GM23338 (cell line): ENCODE results near the gene RSPO1. TPM values are rescaled to one million over a fixed set of nuclear protein-coding genes. Genes with fewer than 3 reads are reported as not detected.

Experiments
- ATAC-seq: fragments of 200-7000 bp; cut with Tn5 transposase; 3 replicates; pipeline ENCODE4 v1.9.1; 2020
- DNase-seq: peaks from one replicate; pipeline ENCODE4 v3.0.0-alpha.2; 2015; ENCODE audit warnings: low spot score
- H2AFZ ChIP-seq: fragments of 200-600 bp; sonication (generic); 2 replicates; pipeline ENCODE4 v1.8.0; 2016; ENCODE audit warnings: antibody characterized with exemption, mild to moderate bottlenecking, moderate library complexity
- H3F3A ChIP-seq: fragments of 200-600 bp; sonication (generic); replicated peaks from 2 replicates; pipeline ENCODE4 v1.8.0; 2017; ENCODE audit warnings: antibody characterized with exemption, mixed run types, low read depth
- H3K27ac ChIP-seq: fragments of 200-600 bp; sonication (generic); 2 replicates; pipeline ENCODE4 v1.6.1; 2016; ENCODE audit warnings: low read depth
- H3K27me3 ChIP-seq: fragments of 200-600 bp; sonication (generic); 2 replicates; pipeline ENCODE4 v1.8.0; 2016; ENCODE audit warnings: mild to moderate bottlenecking, mixed run types, moderate library complexity; ENCODE audit not compliant: insufficient read depth
- H3K36me3 ChIP-seq: fragments of 200-600 bp; sonication (generic); 2 replicates; pipeline ENCODE4 v1.8.0; 2016; ENCODE audit warnings: mild to moderate bottlenecking; ENCODE audit not compliant: insufficient read depth
- H3K4me1 ChIP-seq: fragments of 200-600 bp; sonication (generic); 2 replicates; pipeline ENCODE4 v1.8.0; 2016; ENCODE audit warnings: mild to moderate bottlenecking, moderate library complexity; ENCODE audit not compliant: insufficient read depth
- H3K4me2 ChIP-seq: fragments of 200-600 bp; sonication (generic); 2 replicates; pipeline ENCODE4 v1.7.1; 2017; ENCODE audit warnings: mixed run types
- H3K4me3 ChIP-seq: fragments of 200-600 bp; sonication (generic); 2 replicates; pipeline ENCODE4 v1.6.1; 2016; ENCODE audit warnings: mixed run types
- H3K79me2 ChIP-seq: fragments of 200-600 bp; sonication (generic); replicated peaks from 2 replicates; pipeline ENCODE4 v1.8.0; 2017; ENCODE audit warnings: mild to moderate bottlenecking; ENCODE audit not compliant: insufficient read depth
- H3K9me2 ChIP-seq: fragments of 200-600 bp; sonication (generic); 2 replicates; pipeline ENCODE4 v1.8.0; 2017; ENCODE audit not compliant: insufficient read depth
- H4K20me1 ChIP-seq: fragments of 200-600 bp; sonication (generic); replicated peaks from 2 replicates; pipeline ENCODE4 v1.8.0; 2017; ENCODE audit warnings: mild to moderate bottlenecking; ENCODE audit not compliant: insufficient read depth
- H3K27ac Mint-ChIP-seq: 2 replicates; pipeline ENCODE4 v1.8.0; 2020; ENCODE audit warnings: inconsistent platforms, mild to moderate bottlenecking, moderate library complexity, mixed read lengths
- H3K27me3 Mint-ChIP-seq: 3 replicates; pipeline ENCODE4 v1.8.0; 2022; ENCODE audit warnings: low read depth, mild to moderate bottlenecking, moderate library complexity, mixed read lengths, inconsistent platforms; ENCODE audit not compliant: insufficient read depth, poor library complexity
- H3K36me3 Mint-ChIP-seq: 3 replicates; pipeline ENCODE4 v1.8.0; 2021; ENCODE audit warnings: low read depth, mild to moderate bottlenecking, inconsistent platforms, moderate library complexity, mixed read lengths
- H3K4me1 Mint-ChIP-seq: 3 replicates; pipeline ENCODE4 v1.8.0; 2020; ENCODE audit warnings: mild to moderate bottlenecking, inconsistent platforms, mixed read lengths
- H3K4me3 Mint-ChIP-seq: 3 replicates; pipeline ENCODE4 v1.8.0; 2021; ENCODE audit warnings: moderate library complexity, mild to moderate bottlenecking, inconsistent platforms, mixed read lengths
- H3K9me3 Mint-ChIP-seq: 3 replicates; pipeline ENCODE4 v1.8.0; 2020; ENCODE audit warnings: moderate library complexity, mild to moderate bottlenecking, inconsistent platforms, mixed read lengths
- CREB1 ChIP-seq: fragments of 250-450 bp; sonication (Bioruptor Pico); IDR thresholded peaks from 2 replicates; pipeline ENCODE4 v1.5.0; 2020; ENCODE audit warnings: low read depth, mild to moderate bottlenecking, moderate library complexity
- EZH2phosphoT487 ChIP-seq: fragments of 200-600 bp; sonication (generic); IDR thresholded peaks from one replicate; pipeline ENCODE4 v1.8.1; 2018; ENCODE audit warnings: antibody characterized with exemption; ENCODE audit not compliant: unreplicated experiment
- NANOG ChIP-seq: IDR thresholded peaks from 2 replicates; pipeline ENCODE4 v1.6.1; 2016; ENCODE audit warnings: antibody characterized with exemption, borderline replicate concordance
- STAT1 ChIP-seq: IDR thresholded peaks from one replicate; pipeline ENCODE4 v1.6.1; 2016; ENCODE audit warnings: antibody characterized with exemption; ENCODE audit not compliant: unreplicated experiment
- ZNF114 ChIP-seq: fragments of 250-450 bp; sonication (Bioruptor Pico); IDR thresholded peaks from 2 replicates; pipeline ENCODE4 v1.5.0; 2020; ENCODE audit warnings: mild to moderate bottlenecking, moderate library complexity
- polyA plus RNA-seq: library from polyadenylated mRNA; unstranded; fragments of >200 nt; fragmentation: Nextera tagmentation; extraction: Ambion mirVana; gene quantifications from 2 replicates; pipeline ENCODE4 v1.2.1, GENCODE V29; 2016
- total RNA-seq: library from RNA; depleted of rRNA; stranded (reverse); fragments of >200 nt; shearing (Covaris generic); gene quantifications from 2 replicates; pipeline ENCODE4 v1.2.3, GENCODE V29; 2014
- TF ChIP-seq, protein P1 (sequence below), 2 experiments: fragments of 200-600 bp in 1 of 2; sonication (generic) in 1 of 2; conservative IDR thresholded peaks; 2 replicates each; pipeline versions ENCODE4 v1.5.1 to v1.6.1; 2016 to 2017; ENCODE audit warnings: antibody characterized with exemption in 2 of 2, low read depth in 2 of 2, mild to moderate bottlenecking in 2 of 2, moderate library complexity in 1 of 2
- TF ChIP-seq, protein P2 (sequence below): fragments of 250-450 bp; sonication (Bioruptor Pico); IDR thresholded peaks from 2 replicates; pipeline ENCODE4 v1.5.0; 2020; ENCODE audit warnings: mild to moderate bottlenecking, moderate library complexity

Gene RSPO1
- total and polyA plus RNA-seq, 2 experiments from 2014 or later, result 0.11 TPM; not detected in 1

DNA sequence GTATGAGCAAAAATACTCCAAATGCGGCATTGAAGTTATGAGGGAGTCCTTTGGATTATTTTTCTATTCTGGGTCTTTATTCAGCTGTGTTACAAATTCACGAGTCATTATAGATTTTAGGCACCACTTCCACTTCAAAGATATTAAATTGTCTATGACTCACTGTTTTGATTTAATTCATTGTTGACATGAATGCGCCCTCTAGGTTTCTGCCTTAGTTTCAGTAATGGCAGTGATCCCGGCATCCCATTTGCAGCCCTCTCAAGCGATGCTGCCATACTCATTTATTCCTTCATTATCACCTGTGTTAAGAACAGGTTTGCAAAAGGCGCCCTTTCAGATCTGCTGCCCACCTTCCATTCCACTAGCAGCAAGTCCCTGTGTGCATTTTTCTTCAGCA lies 14.0 kb downstream of the RSPO1 start:
- Histone ChIP-seq H3K36me3 (no peaks in the 10 kb centered on the region), H3K27me3 (peaks cover 22% of the 10 kb centered on the region; the same call in 1 of the 2 replicates), H4K20me1 (no peaks in the 10 kb centered on the region; the same call in 1 of the 2 replicates), H3K9me2 (no peaks in the 10 kb centered on the region), H3F3A (no peaks in the 10 kb centered on the region), H3K4me2 (no peak overlapping the region), H3K4me3 (no peak overlapping the region), H3K4me1 (no peaks in the 10 kb centered on the region), H3K79me2 (no peaks in the 10 kb centered on the region), H3K27ac (no peak overlapping the region), H2AFZ (no peak overlapping the region)
- ATAC-seq, result no peak
- no peaks in the 10 kb centered on the region for H3K9me3 Mint-ChIP-seq
- no peaks in the 10 kb centered on the region for H3K36me3 Mint-ChIP-seq
- TF ChIP-seq STAT1 (no peak), EZH2phosphoT487 (no peak), CREB1 (no peak), NANOG (no peak), ZNF114 (no peak)
- TF ChIP-seq, protein P1, sequence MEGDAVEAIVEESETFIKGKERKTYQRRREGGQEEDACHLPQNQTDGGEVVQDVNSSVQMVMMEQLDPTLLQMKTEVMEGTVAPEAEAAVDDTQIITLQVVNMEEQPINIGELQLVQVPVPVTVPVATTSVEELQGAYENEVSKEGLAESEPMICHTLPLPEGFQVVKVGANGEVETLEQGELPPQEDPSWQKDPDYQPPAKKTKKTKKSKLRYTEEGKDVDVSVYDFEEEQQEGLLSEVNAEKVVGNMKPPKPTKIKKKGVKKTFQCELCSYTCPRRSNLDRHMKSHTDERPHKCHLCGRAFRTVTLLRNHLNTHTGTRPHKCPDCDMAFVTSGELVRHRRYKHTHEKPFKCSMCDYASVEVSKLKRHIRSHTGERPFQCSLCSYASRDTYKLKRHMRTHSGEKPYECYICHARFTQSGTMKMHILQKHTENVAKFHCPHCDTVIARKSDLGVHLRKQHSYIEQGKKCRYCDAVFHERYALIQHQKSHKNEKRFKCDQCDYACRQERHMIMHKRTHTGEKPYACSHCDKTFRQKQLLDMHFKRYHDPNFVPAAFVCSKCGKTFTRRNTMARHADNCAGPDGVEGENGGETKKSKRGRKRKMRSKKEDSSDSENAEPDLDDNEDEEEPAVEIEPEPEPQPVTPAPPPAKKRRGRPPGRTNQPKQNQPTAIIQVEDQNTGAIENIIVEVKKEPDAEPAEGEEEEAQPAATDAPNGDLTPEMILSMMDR (conservative IDR thresholded peaks at IDR 0.05; ENCODE audit: low read depth in 2 of 2), result no peak
- TF ChIP-seq, protein P2, sequence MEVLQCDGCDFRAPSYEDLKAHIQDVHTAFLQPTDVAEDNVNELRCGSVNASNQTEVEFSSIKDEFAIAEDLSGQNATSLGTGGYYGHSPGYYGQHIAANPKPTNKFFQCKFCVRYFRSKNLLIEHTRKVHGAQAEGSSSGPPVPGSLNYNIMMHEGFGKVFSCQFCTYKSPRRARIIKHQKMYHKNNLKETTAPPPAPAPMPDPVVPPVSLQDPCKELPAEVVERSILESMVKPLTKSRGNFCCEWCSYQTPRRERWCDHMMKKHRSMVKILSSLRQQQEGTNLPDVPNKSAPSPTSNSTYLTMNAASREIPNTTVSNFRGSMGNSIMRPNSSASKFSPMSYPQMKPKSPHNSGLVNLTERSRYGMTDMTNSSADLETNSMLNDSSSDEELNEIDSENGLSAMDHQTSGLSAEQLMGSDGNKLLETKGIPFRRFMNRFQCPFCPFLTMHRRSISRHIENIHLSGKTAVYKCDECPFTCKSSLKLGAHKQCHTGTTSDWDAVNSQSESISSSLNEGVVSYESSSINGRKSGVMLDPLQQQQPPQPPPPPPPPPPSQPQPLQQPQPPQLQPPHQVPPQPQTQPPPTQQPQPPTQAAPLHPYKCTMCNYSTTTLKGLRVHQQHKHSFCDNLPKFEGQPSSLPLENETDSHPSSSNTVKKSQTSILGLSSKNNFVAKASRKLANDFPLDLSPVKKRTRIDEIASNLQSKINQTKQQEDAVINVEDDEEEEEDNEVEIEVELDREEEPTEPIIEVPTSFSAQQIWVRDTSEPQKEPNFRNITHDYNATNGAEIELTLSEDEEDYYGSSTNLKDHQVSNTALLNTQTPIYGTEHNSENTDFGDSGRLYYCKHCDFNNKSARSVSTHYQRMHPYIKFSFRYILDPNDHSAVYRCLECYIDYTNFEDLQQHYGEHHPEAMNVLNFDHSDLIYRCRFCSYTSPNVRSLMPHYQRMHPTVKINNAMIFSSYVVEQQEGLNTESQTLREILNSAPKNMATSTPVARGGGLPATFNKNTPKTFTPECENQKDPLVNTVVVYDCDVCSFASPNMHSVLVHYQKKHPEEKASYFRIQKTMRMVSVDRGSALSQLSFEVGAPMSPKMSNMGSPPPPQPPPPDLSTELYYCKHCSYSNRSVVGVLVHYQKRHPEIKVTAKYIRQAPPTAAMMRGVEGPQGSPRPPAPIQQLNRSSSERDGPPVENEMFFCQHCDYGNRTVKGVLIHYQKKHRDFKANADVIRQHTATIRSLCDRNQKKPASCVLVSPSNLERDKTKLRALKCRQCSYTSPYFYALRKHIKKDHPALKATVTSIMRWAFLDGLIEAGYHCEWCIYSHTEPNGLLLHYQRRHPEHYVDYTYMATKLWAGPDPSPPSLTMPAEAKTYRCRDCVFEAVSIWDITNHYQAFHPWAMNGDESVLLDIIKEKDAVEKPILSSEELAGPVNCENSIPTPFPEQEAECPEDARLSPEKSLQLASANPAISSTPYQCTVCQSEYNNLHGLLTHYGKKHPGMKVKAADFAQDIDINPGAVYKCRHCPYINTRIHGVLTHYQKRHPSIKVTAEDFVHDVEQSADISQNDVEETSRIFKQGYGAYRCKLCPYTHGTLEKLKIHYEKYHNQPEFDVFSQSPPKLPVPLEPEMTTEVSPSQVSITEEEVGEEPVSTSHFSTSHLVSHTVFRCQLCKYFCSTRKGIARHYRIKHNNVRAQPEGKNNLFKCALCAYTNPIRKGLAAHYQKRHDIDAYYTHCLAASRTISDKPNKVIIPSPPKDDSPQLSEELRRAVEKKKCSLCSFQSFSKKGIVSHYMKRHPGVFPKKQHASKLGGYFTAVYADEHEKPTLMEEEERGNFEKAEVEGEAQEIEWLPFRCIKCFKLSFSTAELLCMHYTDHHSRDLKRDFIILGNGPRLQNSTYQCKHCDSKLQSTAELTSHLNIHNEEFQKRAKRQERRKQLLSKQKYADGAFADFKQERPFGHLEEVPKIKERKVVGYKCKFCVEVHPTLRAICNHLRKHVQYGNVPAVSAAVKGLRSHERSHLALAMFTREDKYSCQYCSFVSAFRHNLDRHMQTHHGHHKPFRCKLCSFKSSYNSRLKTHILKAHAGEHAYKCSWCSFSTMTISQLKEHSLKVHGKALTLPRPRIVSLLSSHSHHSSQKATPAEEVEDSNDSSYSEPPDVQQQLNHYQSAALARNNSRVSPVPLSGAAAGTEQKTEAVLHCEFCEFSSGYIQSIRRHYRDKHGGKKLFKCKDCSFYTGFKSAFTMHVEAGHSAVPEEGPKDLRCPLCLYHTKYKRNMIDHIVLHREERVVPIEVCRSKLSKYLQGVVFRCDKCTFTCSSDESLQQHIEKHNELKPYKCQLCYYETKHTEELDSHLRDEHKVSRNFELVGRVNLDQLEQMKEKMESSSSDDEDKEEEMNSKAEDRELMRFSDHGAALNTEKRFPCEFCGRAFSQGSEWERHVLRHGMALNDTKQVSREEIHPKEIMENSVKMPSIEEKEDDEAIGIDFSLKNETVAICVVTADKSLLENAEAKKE (CRISPR knock-in tag), result no peak
- H3K27me3 Mint-ChIP-seq, result peaks cover 16% of the 10 kb centered on the region
- no peak overlapping the region for H3K27ac Mint-ChIP-seq
- no peak overlapping the region for H3K4me3 Mint-ChIP-seq
- H3K4me1 Mint-ChIP-seq, result no peaks in the 10 kb centered on the region
- no peak for DNase-seq
